ENCODE data around the gene PIGT.

DNA sequence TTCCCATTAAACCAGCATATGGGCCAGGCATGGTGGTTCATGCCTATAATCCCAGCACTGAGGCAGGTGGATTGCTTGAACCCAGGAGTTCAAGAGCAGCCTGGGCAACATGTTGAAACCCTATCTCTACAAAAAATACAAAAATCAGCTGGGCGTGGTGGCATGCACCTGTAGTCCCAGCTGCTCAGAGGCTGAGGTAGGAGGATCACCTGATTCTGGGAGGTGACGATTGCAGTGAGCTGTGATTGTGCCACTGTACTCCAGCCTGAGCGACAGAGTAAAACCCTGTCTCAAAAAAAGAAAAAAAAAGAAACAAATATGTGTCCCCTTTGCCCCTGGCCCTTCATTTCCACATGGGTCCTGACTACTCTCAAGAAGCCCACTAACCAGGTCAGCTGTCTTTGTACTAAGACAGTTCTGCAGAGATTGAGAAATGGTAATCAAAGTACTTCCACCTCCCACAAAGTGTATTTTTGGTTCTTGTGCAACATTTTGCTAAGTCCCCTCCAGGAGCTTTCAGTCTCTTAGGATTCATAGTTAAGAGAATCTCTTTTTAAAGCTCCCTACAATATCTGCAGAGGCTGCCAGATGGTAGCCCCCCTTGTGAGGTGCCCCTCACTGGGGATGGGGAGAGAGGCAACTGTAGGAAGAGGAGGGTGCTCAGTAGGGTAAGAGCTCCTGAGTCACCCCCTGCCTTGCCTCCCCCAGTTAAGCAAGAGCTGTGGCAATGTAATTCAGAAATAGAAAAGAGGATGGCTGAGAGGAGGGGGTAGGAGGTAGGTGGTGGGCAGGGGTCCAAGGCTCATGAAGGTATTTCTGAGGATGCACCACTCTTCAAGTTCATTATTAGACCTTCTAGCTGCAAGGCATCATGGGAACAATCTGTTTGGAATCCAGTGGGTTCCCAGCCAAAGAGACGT is 37.1 kb downstream of the PIGT start:
- TF ChIP-seq, protein P1, sequence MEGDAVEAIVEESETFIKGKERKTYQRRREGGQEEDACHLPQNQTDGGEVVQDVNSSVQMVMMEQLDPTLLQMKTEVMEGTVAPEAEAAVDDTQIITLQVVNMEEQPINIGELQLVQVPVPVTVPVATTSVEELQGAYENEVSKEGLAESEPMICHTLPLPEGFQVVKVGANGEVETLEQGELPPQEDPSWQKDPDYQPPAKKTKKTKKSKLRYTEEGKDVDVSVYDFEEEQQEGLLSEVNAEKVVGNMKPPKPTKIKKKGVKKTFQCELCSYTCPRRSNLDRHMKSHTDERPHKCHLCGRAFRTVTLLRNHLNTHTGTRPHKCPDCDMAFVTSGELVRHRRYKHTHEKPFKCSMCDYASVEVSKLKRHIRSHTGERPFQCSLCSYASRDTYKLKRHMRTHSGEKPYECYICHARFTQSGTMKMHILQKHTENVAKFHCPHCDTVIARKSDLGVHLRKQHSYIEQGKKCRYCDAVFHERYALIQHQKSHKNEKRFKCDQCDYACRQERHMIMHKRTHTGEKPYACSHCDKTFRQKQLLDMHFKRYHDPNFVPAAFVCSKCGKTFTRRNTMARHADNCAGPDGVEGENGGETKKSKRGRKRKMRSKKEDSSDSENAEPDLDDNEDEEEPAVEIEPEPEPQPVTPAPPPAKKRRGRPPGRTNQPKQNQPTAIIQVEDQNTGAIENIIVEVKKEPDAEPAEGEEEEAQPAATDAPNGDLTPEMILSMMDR (IDR thresholded peaks at IDR 0.05) = no peak
- TF ChIP-seq ZFX (IDR thresholded peaks at IDR 0.05; ENCODE audit: borderline replicate concordance) = no peak
